GM18873 (cell line): Measurements from ENCODE around the gene ARHGAP10.

ENCODE experiments used
- ATAC-seq: cut with Tn5 transposase; IDR thresholded peaks from one replicate; pipeline ENCODE4 v1.9.1; 2021; ENCODE audit warnings: mild to moderate bottlenecking, moderate library complexity, moderate number of reproducible peaks; ENCODE audit not compliant: unreplicated experiment, low FRiP score

The ARHGAP10 gene

GRCh38 chr4:147730333-147730732 is 1.6 kb upstream of the ARHGAP10 start:
- ATAC-seq, result no peak

DNA sequence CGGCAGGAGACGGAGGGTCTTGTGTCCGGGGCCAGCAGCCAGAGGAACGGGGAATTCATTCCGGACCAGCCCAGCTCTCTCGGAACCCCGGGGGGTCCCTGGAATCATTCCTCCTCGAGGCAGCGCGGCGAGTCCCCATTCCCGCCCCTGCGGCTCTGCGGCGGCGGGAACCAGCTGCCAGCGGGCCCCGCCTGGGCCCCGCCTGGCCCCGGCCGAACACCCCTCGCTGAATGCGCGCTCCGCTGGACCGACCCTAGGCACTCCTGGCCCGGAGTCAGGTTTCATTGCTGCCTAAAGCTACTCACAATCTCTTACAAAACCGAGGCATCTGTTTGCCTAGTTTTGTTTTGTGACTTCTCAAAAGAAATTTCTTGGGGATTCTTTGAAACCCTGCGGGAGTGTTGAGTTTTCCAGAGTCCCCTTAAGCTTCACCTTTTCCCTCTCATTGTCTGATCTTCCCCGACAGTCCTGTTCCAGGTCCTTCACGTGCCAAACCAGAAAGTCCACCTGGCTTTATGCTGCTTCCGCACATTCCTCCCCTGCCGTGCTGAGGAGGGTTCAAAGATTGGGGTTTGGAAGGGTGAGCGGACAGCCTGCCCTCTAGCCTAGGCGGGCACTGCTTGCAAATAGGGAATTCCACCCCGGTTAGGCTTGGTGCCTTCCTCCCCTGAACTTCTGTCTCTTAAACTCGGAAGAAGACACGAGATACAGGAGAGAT is 789 bp downstream of the ARHGAP10 start:
- no peak for ATAC-seq

DNA sequence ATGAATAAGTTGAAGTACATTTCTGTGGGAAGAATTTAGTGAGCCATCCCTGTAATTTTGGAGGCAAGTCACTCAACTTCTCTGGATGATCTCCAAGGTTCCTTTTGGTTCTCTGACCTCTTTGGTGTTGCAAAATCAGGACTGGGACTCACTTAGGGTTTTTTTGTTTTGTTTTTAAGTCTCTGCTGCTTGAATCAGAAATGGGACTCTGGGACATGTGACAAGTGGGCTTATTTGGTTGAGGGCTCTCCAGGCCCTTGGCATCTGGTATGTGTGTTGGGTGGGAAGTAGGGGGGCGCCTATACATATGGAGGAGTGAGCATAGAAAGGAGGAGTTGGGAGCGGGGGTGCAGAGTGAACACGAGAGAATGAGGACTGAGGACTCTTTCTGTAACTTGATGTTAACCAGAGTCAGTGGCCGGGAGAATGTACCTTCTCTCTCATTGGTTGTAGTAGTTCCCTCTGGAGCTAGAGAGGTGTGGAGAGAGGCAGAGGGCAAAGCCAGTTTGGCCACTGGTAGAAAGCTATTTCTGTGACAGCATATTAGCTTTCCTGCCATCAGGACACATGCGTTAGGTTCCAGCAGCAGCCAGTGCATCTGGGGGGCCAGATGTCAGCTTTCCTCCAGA is 1.9 kb downstream of the ARHGAP10 start:
- no peak for ATAC-seq

GRCh38 chr4:147734496-147734895 is 2.6 kb downstream of the ARHGAP10 start:
- ATAC-seq, result no peak

- no peak for ATAC-seq
Measured at GRCh38 chr4:147735413-147736301, 3.8 kb downstream of the ARHGAP10 start.

- no peak for ATAC-seq
Measured at GRCh38 chr4:147736458-147736857, 4.6 kb downstream of the ARHGAP10 start.

DNA sequence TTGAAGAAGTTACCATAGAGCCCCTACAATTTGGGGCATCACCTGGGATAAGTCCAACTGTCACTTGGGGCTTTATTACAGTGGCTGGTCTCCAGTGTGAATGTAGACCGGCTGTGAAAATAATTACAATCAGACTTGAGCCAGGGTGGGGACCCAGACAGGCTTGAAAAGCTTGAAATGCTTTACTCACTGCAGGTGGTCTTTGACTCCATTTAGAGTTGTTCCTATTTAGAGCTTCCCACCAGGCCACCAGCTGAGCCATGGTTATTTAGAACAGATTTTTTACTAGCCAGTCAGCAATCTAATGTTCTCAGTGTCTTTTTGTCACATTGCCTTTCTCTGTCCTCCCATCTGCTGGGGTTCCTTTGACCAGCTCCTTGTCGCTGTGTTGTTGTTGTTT is 5.7 kb downstream of the ARHGAP10 start:
- ATAC-seq, result no peak

- ATAC-seq, result no peak
Measured at GRCh38 chr4:147739239-147739823, 7.4 kb downstream of the ARHGAP10 start.

GRCh38 chr4:147740176-147740575 is 8.3 kb downstream of the ARHGAP10 start:
- ATAC-seq, result no peak

DNA sequence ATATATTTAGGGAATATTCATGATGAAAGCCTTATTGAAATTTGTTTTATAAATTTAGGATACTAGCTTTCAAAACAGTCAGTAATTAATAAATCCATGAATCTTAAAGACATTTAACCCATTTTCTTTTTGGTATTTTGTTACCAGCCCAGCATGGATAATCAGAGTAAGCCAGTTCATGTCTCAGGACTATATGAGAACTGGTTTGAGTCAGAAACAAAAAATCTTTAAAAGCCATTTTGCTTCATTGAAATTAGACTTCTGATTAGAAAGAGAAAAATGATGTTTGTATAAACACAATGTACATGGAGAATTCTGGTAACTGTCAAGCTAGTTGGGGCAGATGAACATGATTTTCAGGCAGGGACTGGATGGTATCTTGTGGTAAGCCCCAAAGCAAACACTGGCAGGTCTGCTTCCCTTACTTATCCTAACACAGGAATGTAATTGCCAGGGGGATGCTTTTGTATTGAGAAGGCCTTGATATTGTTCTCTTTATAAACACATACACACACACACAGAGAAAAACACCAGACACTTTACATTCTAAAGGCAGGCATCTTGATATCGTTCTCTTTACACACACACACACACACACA is 9.4 kb downstream of the ARHGAP10 start:
- ATAC-seq, result no peak

- no peak for ATAC-seq
Measured at GRCh38 chr4:147747787-147748454, 16.0 kb downstream of the ARHGAP10 start.

DNA sequence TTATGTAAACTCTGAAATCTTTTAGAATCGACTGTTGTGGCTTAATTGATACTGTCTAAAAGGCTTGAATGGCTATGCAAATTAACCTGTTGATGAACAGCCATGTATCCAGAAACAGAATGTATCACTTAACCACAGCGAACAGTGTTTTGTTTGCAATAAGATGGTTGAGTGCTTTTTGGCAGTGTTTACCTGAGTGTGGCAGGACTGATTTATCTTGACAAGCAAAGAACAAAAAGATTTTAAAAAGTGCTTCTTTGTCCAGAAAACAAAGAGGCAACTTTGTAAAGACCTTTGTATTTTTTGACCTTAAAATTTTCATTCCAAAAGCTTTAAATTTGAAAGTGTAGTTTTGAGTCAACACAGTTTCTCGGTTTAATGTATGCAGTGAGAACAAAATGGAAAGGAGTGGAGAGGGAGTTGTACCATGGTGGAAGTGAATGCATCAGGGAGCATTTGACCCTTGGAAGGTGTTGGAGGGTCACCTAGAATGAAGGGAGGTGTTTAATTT is 18.0 kb downstream of the ARHGAP10 start:
- ATAC-seq, result peak; percentile 94

- no peak for ATAC-seq
Measured at GRCh38 chr4:147753047-147753446, 21.2 kb downstream of the ARHGAP10 start.

DNA sequence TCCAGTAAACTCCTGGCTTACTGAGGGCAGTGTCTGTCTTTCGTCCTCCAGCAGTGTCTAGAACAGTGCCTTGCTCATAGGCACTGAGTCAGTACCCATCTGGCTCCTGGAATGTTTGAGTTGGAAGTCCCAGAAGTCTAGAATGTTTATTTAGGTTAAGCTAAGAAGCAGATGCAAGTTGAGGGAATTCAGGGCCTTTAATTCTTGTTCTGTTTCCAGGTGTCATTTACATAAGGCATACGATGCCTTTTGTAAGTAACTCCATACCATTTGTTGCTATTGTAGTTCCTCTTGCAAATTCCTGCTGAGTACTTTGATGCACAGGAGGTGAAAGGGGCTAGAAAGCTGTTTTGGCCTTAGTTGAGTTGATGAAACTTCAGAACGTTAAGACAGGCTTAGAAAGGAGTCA is 22.2 kb downstream of the ARHGAP10 start:
- no peak for ATAC-seq

DNA sequence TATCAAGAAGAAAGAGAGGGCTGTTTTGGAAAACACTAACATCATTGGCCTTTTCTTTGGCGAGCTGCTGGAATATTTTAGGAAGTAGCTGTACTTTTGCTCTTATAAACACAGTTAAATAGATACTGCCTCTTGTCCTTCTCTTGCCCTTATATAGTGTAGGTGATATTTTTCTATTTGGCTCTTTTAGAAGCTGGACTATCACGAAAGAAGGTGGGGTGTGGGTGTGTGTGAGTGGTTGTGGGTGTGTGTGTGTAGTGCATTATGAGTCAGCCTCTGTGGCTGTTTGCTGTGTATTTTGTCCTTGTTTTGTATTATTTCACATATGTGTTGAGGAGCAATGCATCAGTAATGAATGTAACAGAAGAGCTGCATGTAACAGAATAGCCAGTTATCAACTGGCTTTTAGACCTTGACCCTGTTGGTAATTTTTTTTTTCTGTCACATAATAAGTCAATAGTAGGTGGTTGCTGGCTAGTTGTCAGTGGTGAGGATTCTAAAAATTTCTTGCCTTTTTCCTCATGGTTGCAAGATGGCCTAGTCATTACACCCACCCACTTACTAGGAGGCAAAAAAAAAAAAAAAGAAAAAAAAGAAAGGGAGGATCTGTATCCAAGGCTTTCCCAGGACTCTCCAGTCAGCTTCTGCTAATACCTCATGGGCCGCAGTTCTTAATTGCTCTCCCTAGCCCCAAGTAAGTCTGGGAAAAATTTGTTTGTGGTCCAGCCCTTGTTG is 23.8 kb downstream of the ARHGAP10 start:
- no peak for ATAC-seq

GRCh38 chr4:147756417-147756816 is 24.5 kb downstream of the ARHGAP10 start:
- ATAC-seq, result no peak

DNA sequence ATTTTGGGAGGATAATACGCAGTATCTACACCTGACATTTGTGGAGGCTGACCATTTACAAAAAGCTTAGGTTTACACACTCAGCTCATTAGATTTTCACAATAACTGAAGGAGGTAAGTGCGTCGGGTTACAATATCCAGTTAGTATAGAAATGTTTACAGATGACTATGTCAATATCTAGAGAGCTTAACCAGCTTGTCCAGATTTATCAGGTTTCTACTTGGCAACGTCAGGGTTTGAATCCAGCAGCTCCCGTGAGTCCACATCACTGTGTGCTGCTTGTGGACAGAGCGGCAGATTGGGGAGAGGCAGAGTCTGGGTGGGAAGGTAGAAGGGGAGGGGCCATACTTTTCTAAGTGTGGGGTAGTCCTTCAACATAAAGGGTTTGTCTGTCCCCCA is 28.3 kb downstream of the ARHGAP10 start:
- no peak for ATAC-seq

DNA sequence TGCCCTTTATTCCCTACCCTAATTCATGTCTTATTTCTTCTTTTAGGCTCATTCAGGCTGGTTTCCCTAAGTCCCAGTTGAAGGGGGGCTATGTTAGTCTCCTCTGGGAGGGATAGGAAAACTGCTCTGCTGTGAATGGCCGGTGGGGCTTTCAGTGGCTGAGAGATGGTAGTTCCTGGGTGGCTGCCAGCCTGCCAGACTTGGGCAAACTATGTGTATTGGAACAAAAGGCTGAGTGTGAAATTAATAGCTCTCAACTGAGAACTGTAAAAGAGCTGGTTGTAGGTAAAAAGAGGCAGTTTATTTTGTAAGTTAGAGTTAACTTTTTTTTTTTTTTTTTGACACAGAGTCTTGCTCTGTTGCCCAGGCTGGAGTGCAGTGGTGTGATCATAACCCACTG is 28.8 kb downstream of the ARHGAP10 start:
- ATAC-seq, result no peak

- no peak for ATAC-seq
Measured at GRCh38 chr4:147761218-147761883, 29.5 kb downstream of the ARHGAP10 start.
